Measurements from ENCODE around the gene C3orf52. TPM values are rescaled to one million over a fixed set of nuclear protein-coding genes. Genes with fewer than 3 reads are reported as not detected.

Gene C3orf52
- total and polyA plus RNA-seq, 2 donors from 2014 or later, result 3.8 to 5.2 TPM

DNA sequence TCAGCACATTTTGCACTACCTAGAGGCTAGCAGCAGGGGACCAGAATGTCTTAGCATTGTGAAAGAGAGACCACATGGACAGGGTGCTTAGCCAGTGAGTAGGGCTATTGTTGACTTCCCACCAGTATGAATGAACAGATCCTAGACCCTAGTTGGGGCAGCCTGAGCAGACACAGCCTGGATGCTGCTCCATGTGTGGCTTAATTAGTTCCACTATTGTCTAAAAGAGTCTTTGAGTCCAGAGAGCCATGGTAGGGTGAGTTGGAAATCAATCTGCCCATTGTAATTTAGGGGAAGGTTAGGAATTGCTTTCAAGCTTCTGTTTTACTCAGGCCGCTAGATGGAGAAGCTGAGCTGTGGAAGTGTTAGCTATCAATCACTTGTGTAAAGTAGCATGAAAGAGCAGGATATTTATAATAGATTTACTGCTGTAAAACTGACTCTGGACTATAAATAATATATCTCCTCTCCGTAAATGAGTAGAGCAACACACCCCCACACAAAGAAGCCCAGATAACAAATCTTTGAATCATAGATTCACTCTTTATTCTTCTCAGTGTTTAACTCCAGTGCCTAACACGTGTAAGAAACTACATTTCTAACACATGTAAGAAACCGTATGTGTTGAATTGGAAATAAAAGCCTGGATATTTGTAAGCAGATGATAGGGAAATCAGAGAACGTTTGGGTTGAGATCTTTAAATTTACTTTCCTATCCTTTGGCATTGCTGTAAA lies 50.9 kb downstream of the C3orf52 start:
- H3K36me3 ChIP-seq (ENCODE audit: control insufficient read depth in 2 of 3, insufficient read depth in 3 of 3, low read length in 3 of 3), result no peaks in the 10 kb centered on the region
- intact Hi-C loops (cut with DNase I), result no loop called here
- peaks cover 0 to 3% (median 0%) of the 10 kb centered on the region in 3 donors for H3K4me1 ChIP-seq (ENCODE audit: control insufficient read depth in 2 of 3, insufficient read depth in 2 of 3, low read depth in 1 of 3, low read length in 3 of 3)
- no peaks in the 10 kb centered on the region for H3K27me3 ChIP-seq (ENCODE audit: control insufficient read depth, insufficient read depth, low read length)
- H3K9me3 ChIP-seq (ENCODE audit: control insufficient read depth in 2 of 3, insufficient read depth in 1 of 3, low read length in 3 of 3), result no peaks in the 10 kb centered on the region
- H3K27ac ChIP-seq (ENCODE audit: low read depth in 2 of 2, low read length in 2 of 2), result no peak overlapping the region
- no peak overlapping the region for H3K9ac ChIP-seq (ENCODE audit: low read length in 3 of 3)
- peak in 3 of 5 donors; percentile 57 to 88 (median 87) for DNase-seq
- TF ChIP-seq, protein P1, sequence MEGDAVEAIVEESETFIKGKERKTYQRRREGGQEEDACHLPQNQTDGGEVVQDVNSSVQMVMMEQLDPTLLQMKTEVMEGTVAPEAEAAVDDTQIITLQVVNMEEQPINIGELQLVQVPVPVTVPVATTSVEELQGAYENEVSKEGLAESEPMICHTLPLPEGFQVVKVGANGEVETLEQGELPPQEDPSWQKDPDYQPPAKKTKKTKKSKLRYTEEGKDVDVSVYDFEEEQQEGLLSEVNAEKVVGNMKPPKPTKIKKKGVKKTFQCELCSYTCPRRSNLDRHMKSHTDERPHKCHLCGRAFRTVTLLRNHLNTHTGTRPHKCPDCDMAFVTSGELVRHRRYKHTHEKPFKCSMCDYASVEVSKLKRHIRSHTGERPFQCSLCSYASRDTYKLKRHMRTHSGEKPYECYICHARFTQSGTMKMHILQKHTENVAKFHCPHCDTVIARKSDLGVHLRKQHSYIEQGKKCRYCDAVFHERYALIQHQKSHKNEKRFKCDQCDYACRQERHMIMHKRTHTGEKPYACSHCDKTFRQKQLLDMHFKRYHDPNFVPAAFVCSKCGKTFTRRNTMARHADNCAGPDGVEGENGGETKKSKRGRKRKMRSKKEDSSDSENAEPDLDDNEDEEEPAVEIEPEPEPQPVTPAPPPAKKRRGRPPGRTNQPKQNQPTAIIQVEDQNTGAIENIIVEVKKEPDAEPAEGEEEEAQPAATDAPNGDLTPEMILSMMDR (IDR thresholded peaks at IDR 0.05; ENCODE audit: borderline replicate concordance, extremely low read depth, insufficient read depth), result peak; percentile 41
- no peak overlapping the region for H3K4me3 ChIP-seq (ENCODE audit: low read length in 3 of 3)
- peak; percentile 6 for FAIRE-seq

DNA sequence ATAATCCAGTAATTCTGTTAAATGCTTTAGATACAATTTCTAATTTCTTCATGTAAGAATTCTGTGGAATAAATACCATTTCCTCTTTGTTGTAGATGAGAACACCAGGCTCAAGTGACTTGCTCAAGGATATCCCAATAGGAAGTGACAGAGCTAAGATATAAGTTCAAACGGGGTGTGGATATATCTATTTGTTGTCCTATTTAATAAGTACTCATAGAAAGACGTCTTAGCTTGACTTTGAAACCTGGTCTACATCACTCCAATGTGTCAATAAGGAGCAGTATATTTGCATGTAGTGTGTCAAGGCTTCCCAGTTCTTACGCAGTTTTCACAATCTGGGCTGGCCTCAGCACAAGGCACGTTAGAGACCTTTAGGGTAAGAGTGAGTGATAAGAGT lies 51.6 kb downstream of the C3orf52 start:
- Histone ChIP-seq H3K9ac (ENCODE audit: low read length in 3 of 3) (no peak overlapping the region), H3K27me3 (ENCODE audit: control insufficient read depth, insufficient read depth, low read length) (no peaks in the 10 kb centered on the region), H3K4me1 (ENCODE audit: control insufficient read depth in 2 of 3, insufficient read depth in 2 of 3, low read depth in 1 of 3, low read length in 3 of 3) (peaks cover 0 to 3% (median 0%) of the 10 kb centered on the region in 3 donors), H3K9me3 (ENCODE audit: control insufficient read depth in 2 of 3, insufficient read depth in 1 of 3, low read length in 3 of 3) (no peaks in the 10 kb centered on the region), H3K36me3 (ENCODE audit: control insufficient read depth in 2 of 3, insufficient read depth in 3 of 3, low read length in 3 of 3) (no peaks in the 10 kb centered on the region), H3K4me3 (ENCODE audit: low read length in 3 of 3) (no peak overlapping the region), H3K27ac (ENCODE audit: low read depth in 2 of 2, low read length in 2 of 2) (no peak overlapping the region)
- DNase-seq (no peak), FAIRE-seq (no peak)
- intact Hi-C loops (cut with DNase I), result no loop called here
- TF ChIP-seq, protein P1 (IDR thresholded peaks at IDR 0.05; ENCODE audit: borderline replicate concordance, extremely low read depth, insufficient read depth), result no peak

DNA sequence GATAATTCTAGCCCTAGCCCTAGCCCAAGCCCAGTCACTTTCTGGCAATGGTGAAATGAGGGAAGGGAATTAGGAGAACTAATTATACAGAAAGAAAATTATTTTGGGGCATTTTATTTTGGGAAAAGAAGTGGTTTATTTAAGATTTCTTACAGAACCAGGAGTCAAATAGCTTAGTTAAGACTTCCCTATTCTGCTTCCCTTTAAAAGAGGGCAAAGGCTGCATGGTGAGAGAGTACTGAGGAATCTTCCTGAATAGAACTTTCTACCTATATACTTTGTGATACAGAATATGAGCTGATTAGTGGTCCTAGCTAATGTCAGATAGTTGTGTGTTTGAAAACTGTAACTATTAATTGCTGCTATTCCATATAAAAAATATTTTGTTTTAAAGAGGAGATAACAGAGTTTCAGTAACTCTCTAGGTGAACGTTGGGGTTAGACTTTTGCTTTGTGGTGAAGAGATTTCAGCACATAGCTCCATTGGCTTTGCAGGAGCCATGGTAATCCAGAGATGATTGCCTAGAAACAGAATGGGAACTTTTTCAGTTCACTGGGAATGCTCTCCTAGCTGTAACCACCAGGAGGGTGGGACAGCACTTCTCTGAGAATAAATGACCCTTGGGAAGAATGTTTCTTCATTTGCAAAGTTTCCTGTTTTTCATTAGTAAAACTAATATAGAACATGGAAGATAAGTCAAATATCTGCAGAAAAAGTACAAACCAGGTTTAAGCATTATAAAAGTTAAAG lies 52.2 kb downstream of the C3orf52 start:
- TF ChIP-seq, protein P1 (IDR thresholded peaks at IDR 0.05; ENCODE audit: borderline replicate concordance, extremely low read depth, insufficient read depth), result no peak
- Histone ChIP-seq H3K27ac (ENCODE audit: low read depth in 2 of 2, low read length in 2 of 2) (no peak overlapping the region), H3K27me3 (ENCODE audit: control insufficient read depth, insufficient read depth, low read length) (no peaks in the 10 kb centered on the region), H3K9ac (ENCODE audit: low read length in 3 of 3) (no peak overlapping the region), H3K36me3 (ENCODE audit: control insufficient read depth in 2 of 3, insufficient read depth in 3 of 3, low read length in 3 of 3) (no peaks in the 10 kb centered on the region), H3K4me1 (ENCODE audit: control insufficient read depth in 2 of 3, insufficient read depth in 2 of 3, low read depth in 1 of 3, low read length in 3 of 3) (peaks cover 0 to 3% (median 0%) of the 10 kb centered on the region in 3 donors), H3K9me3 (ENCODE audit: control insufficient read depth in 2 of 3, insufficient read depth in 1 of 3, low read length in 3 of 3) (no peaks in the 10 kb centered on the region), H3K4me3 (ENCODE audit: low read length in 3 of 3) (no peak overlapping the region)
- DNase-seq (no peak), FAIRE-seq (no peak)
- intact Hi-C loops (cut with DNase I), result no loop called here

Data from kidney (tissue), 14 donors.